Mesodermal cell (in vitro differentiated cells): ENCODE measurements around the gene RALGAPB.

ENCODE experiments used
- H3K27ac ChIP-seq: 2 replicates; pipeline ENCODE4 v1.7.0; 2013; ENCODE audit warnings: mild to moderate bottlenecking, low read depth, low read length, moderate library complexity; ENCODE audit not compliant: severe bottlenecking
- H3K36me3 ChIP-seq: 2 replicates; pipeline ENCODE4 v1.7.1; 2013; ENCODE audit warnings: mild to moderate bottlenecking, low read length, moderate library complexity; ENCODE audit not compliant: control insufficient read depth, insufficient read depth
- H3K4me1 ChIP-seq: one replicate; pipeline ENCODE4 v1.7.1; 2013; ENCODE audit warnings: mild to moderate bottlenecking, low read length; ENCODE audit not compliant: insufficient read depth, control insufficient read depth, poor library complexity, severe bottlenecking
- H3K4me3 ChIP-seq: 2 replicates; pipeline ENCODE4 v1.7.0; 2013; ENCODE audit warnings: low read length, control low read depth, mild to moderate bottlenecking; ENCODE audit not compliant: insufficient read depth, poor library complexity, severe bottlenecking; ENCODE audit errors: extremely low read depth
- H3K9me3 ChIP-seq: 2 replicates; pipeline ENCODE4 v1.7.1; 2013; ENCODE audit warnings: mild to moderate bottlenecking, low read length, moderate library complexity; ENCODE audit not compliant: control insufficient read depth
- WGBS, 2 experiments: methylation state at CpG; one replicate each; pipeline ENCODE4 v1.1.5; 2013; ENCODE audit warnings: missing lambda C conversion rate in 2 of 2; ENCODE audit not compliant: insufficient coverage in 2 of 2; 5-methylcytosine and 5-hydroxymethylcytosine counted together

The RALGAPB gene

DNA sequence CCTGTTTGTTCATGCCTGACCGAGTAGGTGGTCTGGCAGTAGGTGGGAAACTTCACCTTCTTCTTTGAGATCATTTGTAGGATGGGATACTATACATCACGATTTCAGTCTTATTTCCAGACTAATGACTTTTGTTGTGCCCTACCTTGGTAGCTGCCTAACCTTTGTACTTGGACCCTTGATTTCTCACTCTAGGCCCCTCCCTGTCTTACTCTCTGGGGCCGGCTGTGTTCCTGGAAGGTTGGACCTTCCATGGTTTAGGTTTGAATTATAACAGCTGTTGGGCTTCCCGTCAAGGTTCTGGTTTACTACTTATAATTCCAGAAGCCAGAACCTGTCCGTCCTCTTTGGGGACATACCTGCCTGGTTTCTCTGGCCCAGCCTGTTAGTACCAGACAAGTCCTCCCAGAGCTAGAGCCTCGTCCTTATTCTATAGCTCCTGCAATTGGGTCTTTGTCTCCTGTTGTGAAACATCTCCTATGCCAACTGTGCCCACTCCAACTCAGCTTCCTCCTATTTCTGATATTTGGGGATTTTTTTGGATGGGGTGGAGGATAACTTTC is 93.5 kb downstream of the RALGAPB start:
- WGBS, 2 experiments, result 92 to 96% methylated on average over 5 of the region's 6 CpGs
- H3K27ac ChIP-seq, result no peak overlapping the region
- no peaks in the 10 kb centered on the region for H3K9me3 ChIP-seq
- H3K4me1 ChIP-seq, result no peaks in the 10 kb centered on the region
- no peak overlapping the region for H3K4me3 ChIP-seq
- peaks cover 75% of the 10 kb centered on the region for H3K36me3 ChIP-seq

DNA sequence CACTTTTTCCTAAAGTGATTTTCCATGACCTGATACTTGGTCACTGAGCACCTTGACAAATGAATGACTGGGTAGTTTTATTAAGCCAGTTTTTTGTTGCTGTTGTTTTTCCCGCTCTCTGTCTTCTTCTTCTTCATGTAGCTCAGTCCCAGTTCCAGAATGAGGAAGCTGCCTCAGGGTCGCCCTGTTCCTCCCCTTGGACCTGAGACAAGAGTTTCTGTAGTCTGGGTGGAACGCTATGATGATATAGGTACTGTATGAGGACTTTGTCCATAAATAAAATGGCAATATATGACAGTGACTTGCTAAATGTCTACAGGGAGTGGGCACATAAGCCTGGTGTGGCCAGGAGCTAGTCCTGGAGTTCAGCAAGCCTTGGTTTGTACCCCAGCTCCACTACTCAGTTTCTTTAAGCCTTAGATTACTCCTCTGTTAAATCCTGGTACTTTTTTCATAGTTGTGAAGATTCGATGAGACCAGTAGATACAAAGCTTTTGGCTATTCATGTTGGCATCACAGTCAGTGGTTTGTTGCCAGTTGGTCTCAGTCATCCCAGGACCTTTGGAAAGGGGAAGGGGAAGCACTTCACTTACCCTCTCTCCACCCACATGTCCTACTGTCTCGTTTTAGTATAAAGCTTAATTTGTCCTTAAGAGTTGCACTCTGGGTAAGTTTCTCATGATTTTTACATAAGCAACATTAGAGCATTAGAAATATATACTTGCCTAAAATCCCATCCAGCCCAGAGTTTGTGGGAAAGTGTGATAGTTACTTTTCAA is 97.3 kb downstream of the RALGAPB start:
- H3K27ac ChIP-seq, result no peak overlapping the region
- 93% methylated on average over 2 of the region's 5 CpGs; no CpG with 5 or more reads in 1 of the 2 experiments for WGBS, 2 experiments
- no peaks in the 10 kb centered on the region for H3K4me1 ChIP-seq
- H3K9me3 ChIP-seq, result no peaks in the 10 kb centered on the region
- no peak overlapping the region for H3K4me3 ChIP-seq
- peaks cover 78% of the 10 kb centered on the region for H3K36me3 ChIP-seq

DNA sequence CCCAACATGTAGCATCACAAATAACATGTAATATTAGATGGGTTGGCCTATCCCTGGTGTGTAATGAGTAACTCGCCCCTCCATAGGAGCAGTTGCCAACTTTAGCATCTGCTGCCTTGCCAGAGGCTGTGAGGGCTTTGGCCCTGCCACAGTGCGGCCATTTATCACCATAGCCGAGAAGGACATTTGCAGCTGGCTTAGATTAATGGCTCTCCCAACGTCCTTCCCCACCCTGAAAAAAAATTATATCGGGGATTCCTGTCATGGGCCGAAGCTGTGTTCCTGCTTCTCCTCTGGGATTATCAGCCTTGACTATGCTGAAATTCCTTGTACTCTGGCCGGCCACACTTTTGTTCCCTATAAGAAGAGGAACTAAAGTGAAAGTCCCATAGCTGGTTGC is 100.8 kb downstream of the RALGAPB start:
- H3K27ac ChIP-seq, result no peak overlapping the region
- H3K4me3 ChIP-seq, result no peak overlapping the region
- no peaks in the 10 kb centered on the region for H3K4me1 ChIP-seq
- H3K36me3 ChIP-seq, result peaks cover 69% of the 10 kb centered on the region
- 90 to 92% methylated on average over 5 to 6 of the region's 7 CpGs for WGBS, 2 experiments
- H3K9me3 ChIP-seq, result no peaks in the 10 kb centered on the region

DNA sequence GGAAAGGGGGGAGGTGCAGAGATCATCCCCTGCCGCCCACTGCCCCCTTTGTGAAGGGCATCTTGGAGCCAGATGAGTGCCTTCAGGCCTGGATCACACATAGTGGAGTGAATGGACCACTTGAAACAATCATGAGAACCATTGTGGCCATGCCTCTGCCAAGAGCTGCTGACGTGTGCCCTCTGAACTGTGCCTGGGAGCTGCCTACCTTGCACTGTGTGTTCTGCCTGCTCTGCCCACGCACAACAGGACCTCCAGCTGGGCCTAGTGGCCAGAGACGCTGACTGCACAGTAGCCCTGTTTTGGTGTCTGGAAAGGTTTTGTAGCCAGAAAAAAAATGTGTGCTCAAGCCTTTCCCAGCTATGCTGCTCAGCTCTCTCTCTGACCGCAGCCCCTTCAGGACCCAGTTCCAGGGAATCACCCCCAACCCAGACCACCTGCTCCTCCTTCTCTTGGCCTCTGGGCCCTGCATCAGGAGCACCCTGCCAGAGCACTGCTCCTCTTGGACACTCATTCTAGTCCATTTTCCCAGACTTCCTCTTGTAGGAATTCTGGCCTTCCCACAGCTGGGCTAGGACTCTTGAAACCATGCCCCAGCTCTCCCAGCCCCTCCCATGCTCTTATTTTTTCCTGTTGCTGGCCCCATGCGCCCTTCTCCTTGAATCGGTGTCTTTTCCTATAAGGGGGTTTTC is 106.7 kb downstream of the RALGAPB start:
- H3K4me3 ChIP-seq, result no peak overlapping the region
- H3K27ac ChIP-seq, result no peak overlapping the region
- WGBS, 2 experiments, result 88 to 91% methylated on average over 3 to 5 of the region's 7 CpGs
- peaks cover 26% of the 10 kb centered on the region for H3K36me3 ChIP-seq
- peaks cover 20% of the 10 kb centered on the region for H3K4me1 ChIP-seq
- no peaks in the 10 kb centered on the region for H3K9me3 ChIP-seq

DNA sequence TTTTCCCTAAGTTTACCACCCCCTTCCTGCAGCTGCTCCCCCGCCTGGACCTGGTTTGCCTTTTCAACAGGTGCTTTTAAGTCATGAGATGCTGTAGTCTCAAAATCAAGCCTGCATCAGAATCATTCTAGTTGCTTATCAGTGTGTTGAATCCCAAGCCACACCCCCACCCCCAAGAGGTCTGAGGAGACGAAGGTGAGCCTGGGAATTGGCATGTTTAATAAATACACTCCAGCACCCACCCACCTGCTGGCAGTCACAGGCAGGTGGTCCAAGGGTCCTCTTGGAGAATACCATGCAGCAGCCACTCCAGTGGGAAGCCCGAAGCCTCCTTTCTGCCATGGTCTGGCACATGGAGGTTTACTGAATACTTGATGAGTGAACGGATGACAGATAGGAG is 107.3 kb downstream of the RALGAPB start:
- WGBS, 2 experiments, result 100% methylated on average over 1 to 2 of the region's 4 CpGs
- Histone ChIP-seq H3K4me3 (no peak overlapping the region), H3K36me3 (peaks cover 22% of the 10 kb centered on the region), H3K9me3 (no peaks in the 10 kb centered on the region), H3K27ac (no peak overlapping the region), H3K4me1 (peaks cover 20% of the 10 kb centered on the region)

DNA sequence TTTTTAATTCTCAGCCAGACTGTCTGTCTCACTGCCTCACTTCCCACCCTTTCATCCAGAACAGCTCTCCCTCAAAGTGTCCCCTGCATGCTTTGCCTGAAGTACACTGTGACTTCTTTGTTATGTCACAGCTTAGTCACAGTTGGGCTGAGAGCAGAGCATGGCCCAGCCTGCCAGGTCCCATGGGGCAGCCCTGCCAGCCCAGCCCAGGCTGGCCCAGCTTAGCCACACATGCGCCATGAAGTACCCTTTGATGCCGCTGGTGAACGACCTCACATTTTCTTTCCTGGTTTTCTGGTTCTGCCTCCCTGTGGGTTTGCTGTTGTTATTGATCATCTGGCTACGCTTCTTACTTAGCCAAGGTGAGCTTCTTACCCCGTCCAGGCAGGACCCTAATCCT is 108.4 kb downstream of the RALGAPB start, which contains the start of gene ADIG:
ADIG (plus strand) TSS at position 185 of the 400 bp plus-strand sequence; CDS start at position 239, 54 bp downstream.
- H3K36me3 ChIP-seq, result peaks cover 11% of the 10 kb centered on the region
- peaks cover 20% of the 10 kb centered on the region for H3K4me1 ChIP-seq
- no peak within 1 kb of the TSS for H3K27ac ChIP-seq
- H3K9me3 ChIP-seq, result no peaks in the 10 kb centered on the region
- no peak within 1 kb of the TSS for H3K4me3 ChIP-seq
- 93 to 95% methylated on average over 5 of the region's 5 CpGs for WGBS, 2 experiments

DNA sequence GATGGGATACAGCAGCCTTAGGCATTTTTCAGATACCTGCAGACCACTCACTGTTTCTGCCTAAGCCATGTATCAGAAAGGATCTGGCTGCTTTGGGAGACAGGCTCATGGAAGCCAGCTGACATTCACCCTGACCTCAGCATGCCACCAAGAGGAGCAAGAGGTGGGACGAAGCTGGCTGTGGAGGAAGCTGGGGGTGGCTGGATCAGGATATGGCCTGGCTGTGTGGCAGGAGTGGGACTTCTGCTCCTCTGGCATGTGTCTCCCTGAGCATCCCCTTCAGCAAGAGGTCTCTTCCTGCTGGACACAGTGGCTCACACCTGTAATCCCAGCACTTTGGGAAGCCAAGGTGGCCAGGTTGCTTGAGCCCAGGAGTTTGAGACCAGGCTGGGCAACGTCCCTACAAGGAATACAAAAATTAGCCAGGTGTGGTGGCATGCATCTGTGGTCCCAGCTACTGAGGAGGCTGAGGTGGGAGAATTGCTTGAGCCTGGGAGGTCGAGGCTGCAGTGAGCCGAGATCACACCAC is 109.3 kb downstream of the RALGAPB start:
- Histone ChIP-seq H3K4me3 (no peak overlapping the region), H3K36me3 (peaks cover 6% of the 10 kb centered on the region), H3K9me3 (no peaks in the 10 kb centered on the region), H3K27ac (no peak overlapping the region), H3K4me1 (peaks cover 20% of the 10 kb centered on the region)
- WGBS, 2 experiments, result 91% methylated on average over 3 to 4 of the region's 4 CpGs

DNA sequence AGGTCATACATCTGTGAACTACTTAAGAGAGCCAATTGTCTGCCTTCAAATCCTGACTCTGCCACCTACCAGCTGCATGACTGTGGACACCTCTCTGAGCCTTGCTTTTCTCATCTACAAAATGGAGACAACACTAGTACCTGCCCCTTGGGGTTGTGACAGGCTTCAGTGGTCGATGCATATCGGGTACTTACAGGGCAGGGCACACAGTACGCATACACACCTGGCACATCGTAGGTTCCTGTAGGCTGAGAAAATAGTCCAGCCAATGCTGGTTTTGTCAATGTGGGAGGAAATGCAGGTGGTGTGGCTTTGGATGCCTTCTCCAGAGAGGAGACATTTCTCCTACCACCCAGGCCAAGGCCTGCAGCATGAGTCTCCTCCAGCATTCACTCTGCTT is 110.7 kb downstream of the RALGAPB start:
- Histone ChIP-seq H3K4me1 (peaks cover 20% of the 10 kb centered on the region), H3K36me3 (no peaks in the 10 kb centered on the region), H3K27ac (no peak overlapping the region), H3K4me3 (no peak overlapping the region), H3K9me3 (no peaks in the 10 kb centered on the region)
- WGBS, 2 experiments, result 94 to 100% methylated on average over 2 to 3 of the region's 4 CpGs

DNA sequence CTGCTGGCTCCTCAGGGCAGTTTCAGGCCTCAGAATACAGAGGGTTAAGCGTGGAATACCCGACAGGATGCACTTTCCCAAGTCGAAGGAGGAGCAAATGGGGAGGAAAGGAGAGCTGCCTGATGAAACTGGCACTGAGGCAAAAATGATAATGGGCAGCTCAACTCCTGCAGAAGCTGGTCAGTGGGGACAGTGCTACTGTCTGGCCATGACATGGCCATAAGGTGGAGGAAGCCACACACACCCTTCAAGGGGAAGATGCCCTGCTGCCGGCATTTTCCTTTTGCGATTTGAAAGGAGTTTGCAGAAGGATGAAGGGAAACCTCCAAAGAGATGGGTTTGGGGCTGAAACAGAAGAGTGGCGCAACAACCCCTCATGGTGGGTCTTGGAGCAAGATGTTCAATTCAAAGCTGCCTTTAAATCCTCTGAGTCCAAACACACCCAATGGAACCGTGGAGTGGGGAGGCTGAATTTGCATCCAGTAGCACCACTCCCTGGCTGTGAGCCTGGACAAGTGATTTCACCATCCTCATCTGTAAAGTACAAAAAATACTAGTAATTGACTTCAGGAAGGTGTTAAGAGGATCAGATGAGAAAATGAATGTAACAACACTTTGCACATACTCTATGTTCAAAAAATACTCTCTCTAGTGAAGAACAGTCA is 111.6 kb downstream of the RALGAPB start:
- H3K27ac ChIP-seq, result no peak overlapping the region
- no peaks in the 10 kb centered on the region for H3K36me3 ChIP-seq
- no peak overlapping the region for H3K4me3 ChIP-seq
- H3K4me1 ChIP-seq, result peaks cover 16% of the 10 kb centered on the region
- 46 to 50% methylated on average over 3 to 5 of the region's 7 CpGs for WGBS, 2 experiments
- no peaks in the 10 kb centered on the region for H3K9me3 ChIP-seq

DNA sequence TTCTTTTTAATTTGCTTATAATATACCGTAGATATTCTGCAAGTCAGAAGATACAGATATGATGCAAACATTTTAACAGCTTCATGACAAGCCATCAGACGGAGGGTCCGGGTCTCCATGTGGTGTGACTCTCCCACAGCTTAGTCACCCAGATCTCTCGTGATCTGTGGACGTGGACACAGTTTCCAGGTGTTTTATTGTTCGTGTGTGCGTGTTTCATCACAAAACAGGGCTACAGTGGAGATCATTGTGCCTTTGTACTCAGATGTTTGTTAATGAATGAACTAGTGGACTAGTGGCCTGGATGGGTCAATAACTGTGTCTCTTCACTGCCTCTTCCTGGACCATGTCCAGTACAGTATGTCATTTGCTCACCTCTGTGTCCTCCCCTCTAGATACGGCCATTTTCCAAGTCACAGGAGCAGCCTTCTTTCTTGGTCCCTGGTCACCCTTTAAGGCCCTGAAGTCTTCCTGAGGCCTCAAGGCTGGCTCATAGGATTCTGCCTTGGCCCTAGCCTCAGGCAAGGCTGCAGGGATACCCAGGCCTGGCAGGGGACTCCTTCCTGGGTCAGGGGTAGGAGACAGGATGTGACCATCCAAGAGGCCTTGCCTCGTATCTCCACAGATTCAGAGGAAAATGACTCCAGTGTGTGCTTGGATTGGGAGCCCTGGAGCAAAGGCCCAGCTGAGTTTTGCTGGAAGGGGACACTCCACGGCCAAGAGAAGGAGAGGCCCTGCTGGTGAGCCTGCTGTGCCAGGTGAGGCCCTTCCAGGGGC is 112.9 kb downstream of the RALGAPB start:
- WGBS, 2 experiments, result 87 to 95% methylated on average over 9 of the region's 10 CpGs

More for the DNA sequence above, 112.9 kb downstream of the RALGAPB start:
- H3K4me1 ChIP-seq, result peaks cover 3% of the 10 kb centered on the region
- H3K27ac ChIP-seq, result no peak overlapping the region
- no peaks in the 10 kb centered on the region for H3K36me3 ChIP-seq
- no peak overlapping the region for H3K4me3 ChIP-seq
- no peaks in the 10 kb centered on the region for H3K9me3 ChIP-seq
